Measurements from ENCODE around the gene SPOCK3. TPM values are rescaled to one million over a fixed set of nuclear protein-coding genes. Genes with fewer than 3 reads are reported as not detected.
A peak's percentile ranks its signal among the peaks of the same experiment; 100 is the strongest.
"Not testable (repeated sequence)": the region's sequence is repeated elsewhere in the genome, so short reads cannot be mapped to it uniquely, and the experiment has no call there.

SPOCK3 gene
- total RNA-seq, 1 experiment from 2014 or later, result not detected

DNA sequence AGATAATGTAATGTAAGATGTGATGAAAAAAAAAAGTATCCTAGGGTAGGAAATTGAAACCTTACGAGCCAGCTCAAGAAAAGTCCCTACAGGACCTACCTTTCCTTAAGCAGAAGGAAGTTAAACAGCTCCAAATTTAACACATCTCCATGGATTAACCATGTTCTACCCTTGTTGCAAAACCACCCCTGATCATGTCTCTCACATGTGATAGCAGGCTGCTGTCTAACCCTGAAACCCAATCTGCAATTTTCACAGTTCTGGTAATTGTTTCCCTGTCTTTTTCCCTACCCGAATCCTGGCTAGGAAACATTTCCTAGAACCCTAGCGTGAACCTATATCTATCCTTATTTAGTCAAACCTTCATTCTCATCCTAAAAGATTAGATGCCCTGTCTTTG, 198.9 kb downstream of the SPOCK3 start:
- DNase-seq (ENCODE audit: low spot score), result no peak

DNA sequence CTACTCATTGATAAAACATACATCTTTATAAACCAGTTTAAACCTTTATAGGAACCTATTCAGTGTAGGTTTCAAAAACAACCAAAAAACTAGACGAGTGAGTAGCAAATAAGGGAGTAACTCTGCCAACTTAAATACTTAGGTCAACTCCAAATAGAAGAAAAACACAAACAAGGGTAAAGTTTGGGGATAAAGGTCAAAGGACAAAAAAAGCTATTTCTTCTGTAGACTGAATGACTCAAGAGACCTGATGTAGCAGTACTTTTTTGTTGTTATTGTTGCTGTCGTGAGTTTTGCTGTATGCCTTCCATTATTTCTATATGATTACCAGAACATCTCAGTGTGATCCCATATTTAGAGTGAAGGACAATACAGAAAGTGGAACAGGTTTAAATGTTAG, 199.3 kb downstream of the SPOCK3 start:
- no peak for DNase-seq (ENCODE audit: low spot score)

- DNase-seq (ENCODE audit: low spot score), result no peak
These were observed 201.4 kb downstream of the SPOCK3 start for GRCh38 chr4:167032871-167033270.

- DNase-seq (ENCODE audit: low spot score), result no peak
These were observed 202.6 kb downstream of the SPOCK3 start for GRCh38 chr4:167031534-167032156.

DNA sequence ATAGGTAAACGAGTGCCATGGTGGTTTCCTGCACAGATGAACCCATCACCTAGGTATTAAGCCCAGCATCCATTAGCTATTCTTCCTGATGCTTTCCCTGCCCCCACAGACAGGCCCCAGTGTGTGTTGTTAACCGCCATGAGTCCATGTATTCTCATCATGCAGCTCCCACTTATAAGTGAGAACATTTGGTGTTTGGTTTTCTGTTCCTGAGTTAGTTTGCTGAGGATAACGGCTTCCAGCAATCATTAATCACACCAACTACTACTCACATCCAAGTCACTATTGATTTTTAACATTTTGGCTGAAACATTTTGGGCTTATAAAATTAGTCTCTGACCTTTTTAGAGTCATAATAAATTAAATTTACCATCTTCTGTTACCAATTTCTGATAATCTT, 205.3 kb downstream of the SPOCK3 start:
- no peak for DNase-seq (ENCODE audit: low spot score)

- peak; percentile 7 for DNase-seq (ENCODE audit: low spot score)
These were observed 208.6 kb downstream of the SPOCK3 start for GRCh38 chr4:167025670-167026069.

GRCh38 chr4:167023364-167023925, 210.8 kb downstream of the SPOCK3 start:
- no peak for DNase-seq (ENCODE audit: low spot score)

DNA sequence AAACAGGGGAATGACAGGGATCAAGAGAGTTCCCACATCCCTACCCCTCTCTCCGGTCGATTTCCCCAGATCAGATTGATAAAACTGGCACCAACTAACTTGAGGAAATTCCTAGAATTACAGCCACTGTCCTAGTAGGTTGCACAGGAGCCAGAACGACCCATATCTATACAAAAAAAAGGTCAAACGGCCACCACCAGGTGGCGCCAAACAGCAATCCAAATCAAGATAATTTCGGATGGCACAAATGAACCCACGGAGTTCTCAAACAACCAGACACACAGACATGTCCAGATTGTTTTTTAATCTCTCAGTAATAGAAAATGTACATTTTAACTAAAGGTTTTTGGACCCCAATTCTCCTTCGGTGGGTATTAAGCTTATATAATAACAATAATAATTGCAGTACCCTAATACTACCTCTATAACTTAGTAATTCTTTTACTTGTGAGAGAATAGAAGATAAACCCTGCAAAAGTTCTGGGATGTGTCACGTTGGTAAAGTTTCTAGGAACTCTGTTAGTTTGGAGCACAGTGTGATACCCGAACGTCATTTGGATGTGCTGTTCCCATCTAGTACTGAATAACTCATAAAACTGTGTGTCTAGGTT, 212.6 kb downstream of the SPOCK3 start:
- peak; percentile 83 for DNase-seq (ENCODE audit: low spot score)

DNA sequence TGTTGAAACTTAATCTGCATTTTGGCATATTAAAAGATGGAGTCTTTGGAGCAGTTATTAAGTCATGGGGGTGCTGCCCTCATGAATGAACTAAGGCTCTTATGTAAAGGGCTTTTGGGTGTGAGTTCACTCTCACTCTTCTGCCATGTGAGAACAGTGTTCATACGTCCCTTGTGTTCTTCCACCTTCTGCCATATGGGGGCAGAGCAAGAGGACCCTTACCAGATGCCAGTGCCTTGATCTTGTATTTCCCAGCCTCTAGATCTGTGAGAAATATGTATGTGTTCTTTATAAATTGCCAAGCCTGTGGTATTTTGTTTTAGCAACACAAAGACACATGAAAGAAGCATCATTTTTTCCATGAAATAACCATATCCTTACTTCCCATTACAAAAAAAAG, 213.9 kb downstream of the SPOCK3 start:
- DNase-seq (ENCODE audit: low spot score), result no peak

DNA sequence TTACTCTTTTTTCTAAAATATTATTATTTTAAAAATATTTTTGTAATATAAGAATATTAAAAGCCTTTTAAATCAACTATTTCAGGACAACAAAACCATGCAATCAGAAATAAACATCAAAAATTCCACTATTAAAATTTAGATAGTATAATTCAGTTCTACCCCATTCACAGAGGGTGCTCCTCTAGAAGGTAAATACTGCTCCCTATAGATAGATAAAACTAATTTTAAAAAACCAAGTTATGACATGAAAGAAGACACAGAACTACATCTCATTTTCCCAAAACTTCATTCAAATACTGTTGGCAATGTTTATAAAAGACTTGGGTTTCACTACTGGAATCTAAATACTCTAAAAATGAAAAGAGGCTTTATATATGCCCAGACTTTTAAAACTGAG, 219.3 kb downstream of the SPOCK3 start:
- no peak for DNase-seq (ENCODE audit: low spot score)

DNA sequence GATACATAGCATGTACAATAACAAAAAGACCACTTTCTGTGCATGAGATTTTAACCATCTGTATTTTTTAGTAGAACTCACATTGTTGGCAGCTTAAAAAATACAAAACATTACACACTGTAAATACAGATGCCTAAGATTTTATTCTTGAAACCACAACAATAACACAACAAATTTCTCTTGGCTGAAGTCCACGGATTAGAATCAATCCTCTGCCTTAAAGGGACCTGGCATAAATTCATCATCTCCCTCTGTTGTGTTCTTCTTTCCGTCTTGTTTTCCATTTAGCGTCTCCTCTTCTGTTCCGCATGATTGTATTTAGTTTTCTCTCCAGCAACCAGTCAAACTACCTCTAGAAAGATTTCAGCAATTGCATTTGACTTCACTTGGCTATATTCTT, 231.0 kb downstream of the SPOCK3 start:
- DNase-seq (ENCODE audit: low spot score), result no peak

DNA sequence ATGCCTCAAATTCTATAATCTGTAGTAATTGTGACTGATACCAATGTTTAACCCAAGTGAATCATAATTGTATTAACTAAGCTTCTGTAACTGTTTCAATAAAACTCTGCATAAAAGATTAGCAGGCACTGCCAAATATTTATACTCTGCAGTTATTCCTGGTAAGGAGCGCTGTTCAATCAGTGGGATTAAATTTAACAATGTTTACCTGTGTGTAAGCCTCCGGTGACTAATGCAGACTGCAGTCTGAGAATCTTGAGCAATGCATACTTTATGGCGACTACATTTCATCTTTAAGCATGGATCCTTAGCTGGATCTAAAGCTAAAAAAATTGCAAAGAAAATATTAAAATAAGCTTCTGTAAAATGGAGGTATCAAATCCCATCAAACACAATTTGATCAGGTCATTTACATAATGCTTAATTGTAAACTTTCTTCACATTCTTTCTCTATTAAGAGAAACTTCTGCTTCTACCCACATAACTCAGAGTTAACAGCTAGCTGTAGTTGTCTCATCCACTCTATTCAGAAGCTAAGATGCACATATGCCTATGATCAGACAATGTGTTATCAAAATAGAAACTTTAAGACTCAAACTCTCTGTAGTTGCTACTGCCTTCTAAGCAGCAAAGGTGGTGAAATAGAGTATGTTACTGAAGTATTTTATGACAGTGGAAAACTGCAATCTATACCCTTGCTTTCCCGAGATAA, 234.0 kb downstream of the SPOCK3 start:
- peak; percentile 58 for DNase-seq (ENCODE audit: low spot score)

- no peak for DNase-seq (ENCODE audit: low spot score)
These were observed 238.1 kb downstream of the SPOCK3 start for GRCh38 chr4:166996216-166996615.

GRCh38 chr4:166994686-166995085, 239.6 kb downstream of the SPOCK3 start:
- DNase-seq (ENCODE audit: low spot score), result no peak

- no peak for DNase-seq (ENCODE audit: low spot score)
These were observed 243.2 kb downstream of the SPOCK3 start for GRCh38 chr4:166991006-166991561.

DNA sequence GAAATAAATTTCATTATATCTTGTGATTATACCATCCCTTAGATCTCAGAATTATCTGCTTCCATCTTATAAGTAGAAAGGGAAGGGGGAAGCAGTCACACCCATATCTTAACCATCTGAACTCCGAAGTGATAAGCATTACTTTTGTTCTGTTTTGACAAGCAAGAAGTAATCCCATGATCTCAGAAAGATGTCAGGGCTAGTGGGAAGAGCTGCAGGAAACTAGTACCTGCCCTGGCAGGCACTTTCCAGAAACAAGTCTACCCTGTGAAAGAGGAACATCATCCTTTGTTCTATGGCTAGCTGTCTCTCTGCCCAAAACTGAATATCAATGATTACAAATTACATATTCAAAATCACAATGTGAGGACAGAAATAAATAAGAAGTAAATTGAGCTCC, 244.4 kb downstream of the SPOCK3 start:
- no peak for DNase-seq (ENCODE audit: low spot score)

DNA sequence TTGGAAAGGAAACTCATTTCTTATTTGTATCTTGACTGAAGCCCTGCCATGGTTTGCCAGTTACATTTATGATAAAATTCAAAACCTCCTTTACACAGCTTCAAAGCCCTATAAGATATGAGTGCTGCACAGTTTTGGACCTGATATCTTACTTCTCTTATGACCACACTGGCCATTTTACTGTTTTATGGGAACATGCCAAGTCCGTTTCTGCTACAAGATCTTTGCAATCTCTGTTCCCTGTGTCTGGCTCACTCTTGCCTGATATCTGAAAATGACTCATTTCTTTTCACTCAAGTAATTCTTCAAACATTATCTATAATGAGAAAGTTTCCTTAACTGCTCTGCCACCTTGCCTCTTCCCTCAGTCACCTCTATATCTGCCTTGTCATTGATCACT, 247.3 kb downstream of the SPOCK3 start:
- no peak for DNase-seq (ENCODE audit: low spot score)

- DNase-seq (ENCODE audit: low spot score), result peak; percentile 5
These were observed 252.4 kb downstream of the SPOCK3 start for GRCh38 chr4:166981847-166982246.

DNA sequence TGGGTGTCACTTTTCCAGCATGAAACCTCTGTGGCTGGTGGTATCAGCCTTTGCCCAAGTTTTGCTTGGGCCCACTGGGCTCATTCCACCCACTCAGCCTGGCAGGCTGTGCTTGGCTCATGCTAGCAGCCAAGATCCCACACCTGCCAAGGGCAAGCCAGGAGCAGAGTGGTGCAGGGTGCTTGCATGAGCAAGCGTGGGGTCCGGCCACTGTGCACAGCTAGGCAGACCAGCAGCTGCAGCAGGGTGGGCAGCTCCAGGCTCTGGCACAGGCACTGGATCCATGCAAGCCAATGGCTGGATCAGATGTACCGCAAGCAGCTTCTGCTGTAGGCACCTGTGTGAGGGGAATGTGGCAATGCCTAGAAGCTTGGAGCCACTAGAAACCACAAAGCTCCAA, 253.9 kb downstream of the SPOCK3 start:
- no peak for DNase-seq (ENCODE audit: low spot score)

DNA sequence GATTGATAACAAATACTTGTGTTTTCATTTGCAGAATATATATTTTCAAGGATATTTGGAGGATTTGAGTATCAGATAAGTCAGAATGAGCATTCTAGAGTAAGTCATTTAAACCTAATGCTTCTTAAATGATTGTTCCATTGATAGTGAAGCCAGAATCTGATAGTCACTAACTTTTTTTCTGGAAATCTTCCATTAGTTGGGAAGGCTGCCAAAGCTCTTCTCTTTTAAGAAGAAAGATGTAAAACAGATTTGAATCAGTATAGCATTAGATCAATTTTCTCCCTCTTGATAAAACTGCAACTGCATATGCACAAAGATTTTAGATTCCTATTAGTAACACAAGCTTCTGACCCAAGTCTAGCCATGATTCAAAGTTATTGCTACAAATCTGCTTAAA, 256.7 kb downstream of the SPOCK3 start:
- no peak for DNase-seq (ENCODE audit: low spot score)

DNA sequence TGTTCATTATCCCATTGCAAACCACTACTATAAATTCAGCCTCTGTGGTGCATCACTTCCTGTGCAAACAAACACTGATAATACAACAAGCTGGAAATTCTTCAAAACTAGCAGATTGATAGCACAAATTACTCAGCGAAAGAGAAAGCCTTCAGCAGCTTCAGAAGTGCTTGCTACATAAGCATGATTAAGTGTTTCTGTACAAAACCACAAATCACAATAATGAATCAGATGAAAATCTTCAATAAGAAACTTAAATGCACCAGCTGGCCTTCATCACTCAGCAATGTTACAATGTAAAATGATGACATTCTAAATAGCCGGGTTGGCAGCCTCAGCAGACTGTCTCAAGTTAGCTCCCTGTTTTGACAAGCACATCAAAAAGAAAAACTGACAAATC, 262.2 kb downstream of the SPOCK3 start:
- DNase-seq (ENCODE audit: low spot score), result no peak

GRCh38 chr4:166968219-166968618, 266.1 kb downstream of the SPOCK3 start:
- not testable (repeated sequence) for DNase-seq (ENCODE audit: low spot score)

Measured in HT-29 (cell line).